Measurements from ENCODE around the gene PTGER4.

Gene PTGER4

GRCh38 chr5:40733879-40734563 is 54.3 kb downstream of the PTGER4 start:
- TF ChIP-seq EZH2phosphoT487 (IDR thresholded peaks at IDR 0.05; ENCODE audit: low read length) (no peak), EZH2 (optimal IDR thresholded peaks at IDR 0.05; ENCODE audit: low read depth, low read length) (no peak), CTCF (IDR thresholded peaks at IDR 0.05; ENCODE audit: low read length) (no peak)
- H3K27me3 ChIP-seq (replicated peaks; ENCODE audit: insufficient read depth, low read length) = no peaks in the 10 kb centered on the region
- DNase-seq = no peak
- H3K36me3 ChIP-seq (replicated peaks; ENCODE audit: insufficient read depth, low read length) = no peaks in the 10 kb centered on the region
- H3K4me2 ChIP-seq (ENCODE audit: low read depth, low read length) = no peak overlapping the region
- no peak overlapping the region for H3K4me3 ChIP-seq (ENCODE audit: low read length)
- no peaks in the 10 kb centered on the region for H3K4me1 ChIP-seq (ENCODE audit: low read length)
- no peaks in the 10 kb centered on the region for H3K79me2 ChIP-seq (ENCODE audit: low read length)
- H3F3A ChIP-seq (ENCODE audit: insufficient read depth, low read length) = no peaks in the 10 kb centered on the region
- no peak overlapping the region for H3K9ac ChIP-seq (ENCODE audit: low read length)
- H3K9me3 ChIP-seq (replicated peaks; ENCODE audit: insufficient read depth, low read length) = no peaks in the 10 kb centered on the region
- H3K27ac ChIP-seq (ENCODE audit: low read length) = no peak overlapping the region
- no peaks in the 10 kb centered on the region for H4K20me1 ChIP-seq (ENCODE audit: insufficient read depth, low read length)
- no peak overlapping the region for H2AFZ ChIP-seq (ENCODE audit: low read length)
- H3K9me2 ChIP-seq (replicated peaks; ENCODE audit: insufficient read depth, low read length) = no peaks in the 10 kb centered on the region

DNA sequence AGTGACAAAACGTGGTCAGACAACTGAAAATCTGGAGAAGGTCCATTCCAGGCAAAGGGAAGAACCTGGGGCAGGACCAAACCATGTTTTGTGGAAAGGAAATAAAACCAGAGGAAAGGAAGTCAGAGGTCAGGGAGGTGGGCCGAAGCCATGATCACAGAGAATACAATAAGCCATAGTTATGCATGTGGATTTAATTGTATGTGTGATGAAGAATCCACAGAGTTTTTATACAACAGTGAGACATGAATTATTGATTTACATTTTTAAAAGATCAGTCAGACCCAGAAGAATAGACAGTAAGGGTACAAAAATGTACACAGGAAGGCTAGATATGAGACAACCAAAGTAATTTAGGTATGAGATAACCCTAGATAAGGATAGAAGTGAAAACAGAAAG is 55.3 kb downstream of the PTGER4 start:
- H3K4me1 ChIP-seq (ENCODE audit: low read length) = no peaks in the 10 kb centered on the region
- TF ChIP-seq CTCF (IDR thresholded peaks at IDR 0.05; ENCODE audit: low read length) (no peak), EZH2 (optimal IDR thresholded peaks at IDR 0.05; ENCODE audit: low read depth, low read length) (no peak), EZH2phosphoT487 (IDR thresholded peaks at IDR 0.05; ENCODE audit: low read length) (no peak)
- H3K79me2 ChIP-seq (ENCODE audit: low read length) = no peaks in the 10 kb centered on the region
- H3K4me3 ChIP-seq (ENCODE audit: low read length) = no peak overlapping the region
- DNase-seq = no peak
- no peak overlapping the region for H2AFZ ChIP-seq (ENCODE audit: low read length)
- H4K20me1 ChIP-seq (ENCODE audit: insufficient read depth, low read length) = no peaks in the 10 kb centered on the region
- no peaks in the 10 kb centered on the region for H3K9me3 ChIP-seq (replicated peaks; ENCODE audit: insufficient read depth, low read length)
- no peaks in the 10 kb centered on the region for H3K36me3 ChIP-seq (replicated peaks; ENCODE audit: insufficient read depth, low read length)
- no peak overlapping the region for H3K9ac ChIP-seq (ENCODE audit: low read length)
- no peaks in the 10 kb centered on the region for H3K27me3 ChIP-seq (replicated peaks; ENCODE audit: insufficient read depth, low read length)
- no peak overlapping the region for H3K27ac ChIP-seq (ENCODE audit: low read length)
- no peaks in the 10 kb centered on the region for H3K9me2 ChIP-seq (replicated peaks; ENCODE audit: insufficient read depth, low read length)
- no peaks in the 10 kb centered on the region for H3F3A ChIP-seq (ENCODE audit: insufficient read depth, low read length)
- H3K4me2 ChIP-seq (ENCODE audit: low read depth, low read length) = no peak overlapping the region

GRCh38 chr5:40735609-40736008 is 55.9 kb downstream of the PTGER4 start:
- H3K36me3 ChIP-seq (replicated peaks; ENCODE audit: insufficient read depth, low read length) = no peaks in the 10 kb centered on the region
- no peaks in the 10 kb centered on the region for H3K27me3 ChIP-seq (replicated peaks; ENCODE audit: insufficient read depth, low read length)
- no peaks in the 10 kb centered on the region for H3K4me1 ChIP-seq (ENCODE audit: low read length)
- H3K9me3 ChIP-seq (replicated peaks; ENCODE audit: insufficient read depth, low read length) = no peaks in the 10 kb centered on the region
- H3K4me3 ChIP-seq (ENCODE audit: low read length) = no peak overlapping the region
- no peak overlapping the region for H3K9ac ChIP-seq (ENCODE audit: low read length)
- no peak overlapping the region for H3K27ac ChIP-seq (ENCODE audit: low read length)
- no peaks in the 10 kb centered on the region for H4K20me1 ChIP-seq (ENCODE audit: insufficient read depth, low read length)
- no peaks in the 10 kb centered on the region for H3F3A ChIP-seq (ENCODE audit: insufficient read depth, low read length)
- no peaks in the 10 kb centered on the region for H3K9me2 ChIP-seq (replicated peaks; ENCODE audit: insufficient read depth, low read length)
- no peak for DNase-seq
- no peaks in the 10 kb centered on the region for H3K79me2 ChIP-seq (ENCODE audit: low read length)
- no peak overlapping the region for H2AFZ ChIP-seq (ENCODE audit: low read length)
- TF ChIP-seq EZH2 (optimal IDR thresholded peaks at IDR 0.05; ENCODE audit: low read depth, low read length) (no peak), CTCF (IDR thresholded peaks at IDR 0.05; ENCODE audit: low read length) (no peak), EZH2phosphoT487 (IDR thresholded peaks at IDR 0.05; ENCODE audit: low read length) (no peak)
- H3K4me2 ChIP-seq (ENCODE audit: low read depth, low read length) = no peak overlapping the region

All from MM.1S (cell line).